Upper lobe of left lung (tissue), 6 donors: Measurements from ENCODE around the gene AMZ2. TPM values are rescaled to one million over a fixed set of nuclear protein-coding genes. Genes with fewer than 3 reads are reported as not detected.
"Not testable (repeated sequence)": the region's sequence is repeated elsewhere in the genome, so short reads cannot be mapped to it uniquely, and the experiment has no call there.

Experiments used
- ATAC-seq, 2 donors: fragments of 200-7000 bp; cut with Tn5 transposase; one replicate each; pipeline ENCODE4 v1.9.1; 2022; ENCODE audit warnings: mild to moderate bottlenecking in 2 of 2, moderate library complexity in 2 of 2; ENCODE audit not compliant: low FRiP score in 2 of 2
- DNase-seq, 2 donors: peaks; one replicate each; pipeline ENCODE4 v3.0.0-alpha.2; 2019 to 2020
- H3K27ac ChIP-seq, 4 donors: fragments of 200-600 bp; sonication (generic); one replicate each; pipeline ENCODE4 v1.5.1; 2016 to 2019
- H3K27me3 ChIP-seq, 4 donors: fragments of 200-600 bp; sonication (generic); one replicate each; pipeline ENCODE4 v1.5.1; 2017 to 2019
- H3K36me3 ChIP-seq, 4 donors: fragments of 200-600 bp; sonication (generic); one replicate each; pipeline ENCODE4 v1.5.1; 2016 to 2019
- H3K4me1 ChIP-seq, 4 donors: fragments of 200-600 bp; sonication (generic); one replicate each; pipeline ENCODE4 v1.5.1; 2018 to 2019
- H3K4me3 ChIP-seq, 4 donors: fragments of 200-600 bp; sonication (generic); one replicate each; pipeline ENCODE4 v1.5.1; 2017 to 2019; ENCODE audit warnings: mild to moderate bottlenecking in 2 of 4, moderate library complexity in 1 of 4
- H3K9me3 ChIP-seq, 4 donors: fragments of 200-600 bp; sonication (generic); one replicate each; pipeline ENCODE4 v1.5.1; 2018 to 2019
- CTCF ChIP-seq, 6 experiments: fragments of 450-650 bp in 4 of 6; fragments of 200-600 bp in 2 of 6; sonication (generic) in 2 of 6; IDR thresholded peaks; one replicate each; pipeline ENCODE4 v1.5.1; 2016 to 2019; ENCODE audit warnings: antibody characterized with exemption in 6 of 6
- EP300 ChIP-seq, 4 donors: sonication (generic); formaldehyde crosslinking; IDR thresholded peaks; one replicate each; pipeline ENCODE4 v1.5.1; 2017; ENCODE audit warnings: antibody characterized with exemption in 4 of 4, control low read depth in 2 of 4
- POLR2A ChIP-seq, 4 donors: fragments of 450-650 bp; IDR thresholded peaks; one replicate each; pipeline ENCODE4 v1.5.1; 2016 to 2017; ENCODE audit warnings: antibody characterized with exemption in 4 of 4, mild to moderate bottlenecking in 2 of 4
- POLR2AphosphoS5 ChIP-seq, 2 donors: sonication (generic); formaldehyde crosslinking; IDR thresholded peaks; one replicate each; pipeline ENCODE4 v1.5.1; 2017; ENCODE audit warnings: antibody characterized with exemption in 2 of 2
- WGBS, 2 donors: methylation state at CpG; one replicate each; pipeline ENCODE4 v1.1.5; 2017 to 2018; 5-methylcytosine and 5-hydroxymethylcytosine counted together
- total RNA-seq, 6 donors: library from RNA; depleted of rRNA in 4 of 6; stranded (reverse); fragments of >200 nt in 4 of 6; gene quantifications; one replicate each; pipeline versions ENCODE4 v1.1.0 to v1.2.1, GENCODE V29; 2016 to 2021
- donor health status: DM: no; HTN: no; CAD: no; lungs with moderate emphysema.
- donor health status: DM: no; HTN: yes; CAD: no; lungs with severe emphysema.

AMZ2 gene
- total RNA-seq, 6 donors from 2014 or later: 19.4 to 50.3 (median 45.8) TPM

- WGBS, 2 donors: 58 to 64% methylated on average over 5 of the region's 5 CpGs
- TF ChIP-seq POLR2AphosphoS5 (IDR thresholded peaks at IDR 0.05): no peak
- TF ChIP-seq CTCF (IDR thresholded peaks at IDR 0.05): no peak
- no peak for TF ChIP-seq POLR2A (IDR thresholded peaks at IDR 0.05)
- TF ChIP-seq EP300 (IDR thresholded peaks at IDR 0.05): no peak
- peaks cover 0 to 10% (median 2%) of the 10 kb centered on the region in 4 donors for H3K36me3 ChIP-seq
- ATAC-seq: no peak
- peak overlapping the region in 2 of 4 donors; percentile 79 to 90 for H3K4me3 ChIP-seq
- no peaks in the 10 kb centered on the region for H3K27me3 ChIP-seq
- H3K27ac ChIP-seq: peak overlapping the region; percentile 96 to 99 (median 98)
- no peak for DNase-seq
- H3K9me3 ChIP-seq: no peaks in the 10 kb centered on the region
- H3K4me1 ChIP-seq: peaks cover 11 to 29% (median 15%) of the 10 kb centered on the region in 4 donors
Measured at GRCh38 chr17:68248891-68249290, 1.0 kb downstream of the AMZ2 start.

- TF ChIP-seq POLR2A (IDR thresholded peaks at IDR 0.05) (no peak), POLR2AphosphoS5 (IDR thresholded peaks at IDR 0.05) (no peak), CTCF (IDR thresholded peaks at IDR 0.05) (no peak), EP300 (IDR thresholded peaks at IDR 0.05) (no peak)
- Histone ChIP-seq H3K4me3 (no peak overlapping the region), H3K4me1 (peaks cover 11 to 29% (median 15%) of the 10 kb centered on the region in 4 donors), H3K36me3 (peaks cover 0 to 10% (median 2%) of the 10 kb centered on the region in 4 donors), H3K9me3 (no peaks in the 10 kb centered on the region), H3K27me3 (no peaks in the 10 kb centered on the region), H3K27ac (peak overlapping the region in 3 of 4 donors; percentile 97 to 99 (median 98))
- 56 to 59% methylated on average over 7 of the region's 7 CpGs for WGBS, 2 donors
- ATAC-seq (no peak), DNase-seq (peak in 1 of 2 donors; percentile 40)
Measured at GRCh38 chr17:68249354-68249765, 1.5 kb downstream of the AMZ2 start.

- H3K27me3 ChIP-seq, DNase-seq, H3K4me3 ChIP-seq, H3K9me3 ChIP-seq, ATAC-seq: not testable (repeated sequence)
- WGBS, 2 donors: 54 to 65% methylated on average over 7 of the region's 7 CpGs
- Histone ChIP-seq H3K36me3 (peaks cover 0 to 35% (median 4%) of the 10 kb centered on the region in 4 donors), H3K27ac (peak overlapping the region in 3 of 4 donors; percentile 20 to 49 (median 29)), H3K4me1 (peaks cover 10 to 27% (median 14%) of the 10 kb centered on the region in 4 donors)
Measured at GRCh38 chr17:68253426-68253825, 5.6 kb downstream of the AMZ2 start.

- Histone ChIP-seq H3K4me3 (no peak overlapping the region), H3K4me1 (peaks cover 3 to 24% (median 12%) of the 10 kb centered on the region in 4 donors), H3K9me3 (no peaks in the 10 kb centered on the region), H3K36me3 (peaks cover 0 to 35% (median 4%) of the 10 kb centered on the region in 4 donors), H3K27ac (peak overlapping the region in 2 of 4 donors; percentile 26 to 48), H3K27me3 (no peaks in the 10 kb centered on the region)
- TF ChIP-seq EP300 (IDR thresholded peaks at IDR 0.05) (no peak), CTCF (IDR thresholded peaks at IDR 0.05) (no peak), POLR2A (IDR thresholded peaks at IDR 0.05) (no peak), POLR2AphosphoS5 (IDR thresholded peaks at IDR 0.05) (no peak)
- no peak for DNase-seq
- WGBS, 2 donors: 80 to 82% methylated on average over 4 of the region's 4 CpGs
- no peak for ATAC-seq
Measured at GRCh38 chr17:68255151-68255550, 7.3 kb downstream of the AMZ2 start.

GRCh38 chr17:68255731-68256538 is 8.1 kb downstream of the AMZ2 start:
- H3K9me3 ChIP-seq: no peaks in the 10 kb centered on the region
- H3K27ac ChIP-seq: peak overlapping the region in 2 of 4 donors; percentile 18 to 26
- DNase-seq (no peak), ATAC-seq (no peak)
- whole genome bisulfite sequencing, 2 donors: 54 to 61% methylated on average over 5 of the region's 5 CpGs
- peaks cover 3 to 22% (median 12%) of the 10 kb centered on the region in 4 donors for H3K4me1 ChIP-seq
- no peak overlapping the region for H3K4me3 ChIP-seq
- H3K27me3 ChIP-seq: no peaks in the 10 kb centered on the region
- H3K36me3 ChIP-seq: peaks cover 0 to 35% (median 4%) of the 10 kb centered on the region in 4 donors
- TF ChIP-seq POLR2A (IDR thresholded peaks at IDR 0.05) (no peak), EP300 (IDR thresholded peaks at IDR 0.05) (no peak), POLR2AphosphoS5 (IDR thresholded peaks at IDR 0.05) (no peak), CTCF (IDR thresholded peaks at IDR 0.05) (no peak)

- H3K9me3 ChIP-seq, DNase-seq, ATAC-seq, H3K27ac ChIP-seq, H3K27me3 ChIP-seq, H3K4me3 ChIP-seq: not testable (repeated sequence)
- WGBS, 2 donors: 86 to 87% methylated on average over 5 of the region's 5 CpGs
- peaks cover 3 to 22% (median 12%) of the 10 kb centered on the region in 4 donors for H3K4me1 ChIP-seq
- peaks cover 0 to 30% (median 2%) of the 10 kb centered on the region in 4 donors for H3K36me3 ChIP-seq
Measured at GRCh38 chr17:68256701-68257100, 8.9 kb downstream of the AMZ2 start.
